Stimulated activated CD4-positive, alpha-beta T cell treated with anti-CD3 and anti-CD28 coated beads, Interleukin-2, amount 100 ng/mL, for 48 hours (primary cell): Measurements from ENCODE around the gene COL19A1.
"Not testable (repeated sequence)": the region's sequence is repeated elsewhere in the genome, so short reads cannot be mapped to it uniquely, and the experiment has no call there.

Source experiments
- DNase-seq, 2 donors: peaks; one replicate each; pipeline ENCODE4 v3.0.0-alpha.2; 2020

The COL19A1 gene

DNA sequence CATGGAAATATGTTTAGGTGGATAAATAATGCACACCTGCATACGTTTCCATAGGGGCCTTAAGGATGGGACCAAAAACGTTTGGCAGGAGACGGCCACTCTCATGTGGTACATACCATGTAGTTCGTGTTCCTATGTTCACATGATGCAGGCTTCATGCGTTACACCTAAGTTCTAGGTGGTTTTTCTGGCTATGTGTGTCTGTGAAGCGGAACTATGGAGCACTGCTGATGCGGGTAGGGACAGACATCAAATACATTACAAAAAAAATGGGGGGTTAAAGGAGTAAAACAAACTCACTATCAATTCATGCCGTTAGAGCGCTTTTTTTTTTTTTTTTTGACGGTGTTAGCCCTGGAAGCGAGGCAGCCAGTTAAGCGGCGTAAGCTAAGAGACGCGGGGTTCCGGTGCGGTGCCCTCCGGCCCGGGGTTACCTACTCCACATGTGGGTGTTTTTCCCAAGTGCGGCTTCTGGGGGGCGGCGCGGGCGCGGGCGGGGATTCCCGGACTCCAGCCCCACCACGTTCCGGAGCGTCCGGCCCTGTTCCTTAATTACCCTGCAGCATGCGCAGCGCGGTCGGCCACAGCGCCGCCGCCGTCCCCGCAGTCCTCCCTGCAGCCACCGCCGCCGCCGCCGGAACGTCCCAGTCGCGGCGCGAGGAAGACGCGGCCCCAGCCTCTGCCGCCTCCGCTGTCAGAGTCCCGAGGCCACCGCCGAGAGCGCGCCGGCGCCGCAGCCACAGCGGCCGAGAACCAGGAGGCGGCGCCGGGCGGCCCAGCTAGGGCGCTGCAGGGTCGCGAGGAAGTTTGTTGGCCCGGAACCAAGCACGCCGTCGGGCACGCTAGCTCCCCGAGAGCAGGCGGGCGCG lies 648 bp downstream of the COL19A1 start:
- peak; percentile 38 to 62 for DNase-seq

DNA sequence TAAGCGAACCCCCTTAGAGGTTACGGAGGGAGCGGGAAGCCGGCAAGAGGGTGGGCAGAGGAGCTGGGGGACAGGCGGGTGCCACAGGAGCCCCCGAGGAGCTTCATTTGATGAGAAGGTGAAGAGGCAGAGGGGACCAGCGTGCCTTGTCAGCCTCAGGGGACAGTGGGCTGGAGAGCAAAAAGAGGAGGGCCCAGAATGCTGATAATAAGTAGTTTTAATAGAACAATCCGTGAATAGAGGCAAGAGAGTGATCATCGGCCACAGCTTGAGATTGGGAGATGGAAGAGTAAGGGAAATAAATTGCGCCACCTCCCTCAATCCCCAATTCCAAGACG lies 1.3 kb downstream of the COL19A1 start:
- no peak for DNase-seq

DNA sequence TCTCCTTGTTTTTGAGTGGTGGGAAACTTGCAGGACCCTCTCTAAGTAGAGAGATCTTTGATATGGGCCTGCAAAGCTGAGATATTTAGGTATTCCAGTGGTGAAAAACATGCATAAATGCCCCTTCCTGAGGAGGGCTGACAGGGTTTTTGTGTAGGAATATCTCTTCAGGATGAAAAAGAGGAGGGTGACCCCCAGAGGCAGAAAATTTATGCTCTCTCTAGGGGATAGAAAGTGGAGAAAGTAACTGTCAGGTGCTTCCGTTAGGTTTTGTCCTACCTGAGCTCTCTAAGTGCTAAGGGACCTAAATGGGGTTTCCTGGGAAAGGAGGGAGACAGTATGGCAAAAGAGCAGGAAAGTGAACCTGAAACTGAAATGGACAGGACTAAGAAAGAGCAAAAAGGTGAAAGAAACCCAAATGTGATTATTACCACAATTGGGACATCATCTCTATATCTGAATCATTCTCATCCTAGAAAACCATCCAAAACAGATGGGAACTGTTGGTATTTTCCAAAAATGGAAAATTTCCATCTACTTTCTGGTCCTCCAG lies 2.0 kb downstream of the COL19A1 start:
- no peak for DNase-seq

DNA sequence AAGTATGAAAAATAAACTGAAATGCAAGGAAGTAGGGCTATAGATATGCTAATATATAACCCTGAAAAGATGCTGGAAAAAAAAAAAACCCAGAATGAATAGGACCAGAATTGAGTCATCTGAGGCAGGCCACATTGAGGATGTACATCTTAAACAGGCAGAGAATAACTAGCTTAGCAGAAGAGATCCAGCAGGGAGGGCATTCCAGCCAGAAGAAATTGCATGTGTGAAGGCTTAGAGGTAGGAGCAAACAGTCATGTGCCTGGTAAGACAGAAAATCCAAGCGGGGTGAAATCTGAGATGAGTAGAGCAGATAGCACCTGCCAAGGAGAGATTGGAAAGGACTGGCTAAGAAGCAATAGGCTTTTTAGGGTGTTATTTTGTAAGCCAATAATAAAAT lies 2.6 kb downstream of the COL19A1 start:
- no peak for DNase-seq

DNA sequence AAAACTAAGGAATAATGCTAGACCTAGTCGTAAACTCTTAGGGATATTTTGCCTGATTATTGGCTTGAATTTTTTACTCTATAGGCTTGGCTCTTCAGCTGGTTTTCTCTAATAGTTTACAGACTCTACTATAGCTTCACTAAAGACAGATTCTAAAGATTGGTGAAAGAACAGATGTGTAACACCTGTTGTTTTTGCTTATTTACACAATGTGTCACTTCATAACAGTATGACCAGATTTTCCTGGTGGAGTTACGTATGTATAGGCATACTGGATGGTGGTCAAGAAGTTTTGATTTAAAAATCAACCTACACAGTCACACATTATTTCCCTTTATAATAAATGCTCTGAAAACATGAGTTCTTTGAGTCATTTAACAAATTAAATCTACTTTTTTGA lies 4.8 kb downstream of the COL19A1 start:
- no peak for DNase-seq

DNA sequence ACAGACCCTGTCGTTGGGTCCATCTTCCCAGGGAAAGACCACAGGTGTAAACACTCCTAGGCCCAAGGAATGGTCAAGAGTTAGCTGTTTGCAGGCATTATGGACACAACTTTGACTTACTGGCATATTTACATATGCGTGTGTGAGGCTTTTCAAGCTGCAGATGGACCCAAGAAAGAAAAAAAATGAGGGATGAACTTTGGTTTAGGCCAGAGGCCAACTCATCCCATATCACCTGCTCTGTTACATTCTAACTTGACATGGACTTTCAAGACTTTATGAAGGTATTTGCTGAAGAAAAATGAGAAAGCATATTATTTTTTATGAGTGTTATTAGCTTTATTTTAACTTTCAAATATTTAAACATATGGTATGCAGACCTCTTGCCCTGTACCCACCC lies 6.9 kb downstream of the COL19A1 start:
- no peak for DNase-seq

DNA sequence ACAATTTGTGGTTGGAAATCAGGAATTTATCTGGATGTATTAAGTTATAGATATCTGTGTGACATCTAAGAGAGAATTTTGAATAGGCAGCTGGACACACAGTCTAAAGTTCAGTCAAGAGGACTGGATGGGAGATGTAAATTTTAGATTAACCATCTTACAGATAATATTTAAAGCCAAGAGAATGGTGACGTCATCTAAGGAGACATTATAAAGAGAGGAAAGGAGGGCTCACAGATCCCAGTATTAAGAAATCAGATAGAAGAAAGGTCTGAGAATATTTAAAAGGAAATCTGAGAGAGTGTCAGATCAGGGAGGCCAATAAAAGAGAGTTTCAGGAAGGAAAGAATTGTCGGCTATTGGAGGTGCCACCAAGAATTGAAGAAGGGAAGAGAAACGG lies 9.4 kb downstream of the COL19A1 start:
- no peak for DNase-seq

DNA sequence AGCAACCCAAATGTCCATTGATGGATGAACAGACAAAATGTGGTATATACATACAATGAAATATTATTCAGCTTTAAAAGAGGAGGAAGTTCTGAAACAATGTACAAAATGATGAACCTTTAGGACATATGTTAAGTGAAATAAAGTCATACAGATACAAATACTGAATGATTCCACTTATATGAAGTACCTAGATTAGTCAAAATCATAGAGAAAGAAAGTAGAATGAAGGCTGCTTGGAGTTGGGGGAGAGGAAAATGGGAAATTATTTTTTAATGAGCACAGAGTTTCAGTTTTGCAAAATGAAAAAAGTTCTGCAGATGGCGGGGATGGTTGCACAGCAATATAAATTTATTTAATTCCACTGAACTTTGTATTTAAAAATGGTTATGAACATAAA lies 12.4 kb downstream of the COL19A1 start:
- no peak for DNase-seq

DNA sequence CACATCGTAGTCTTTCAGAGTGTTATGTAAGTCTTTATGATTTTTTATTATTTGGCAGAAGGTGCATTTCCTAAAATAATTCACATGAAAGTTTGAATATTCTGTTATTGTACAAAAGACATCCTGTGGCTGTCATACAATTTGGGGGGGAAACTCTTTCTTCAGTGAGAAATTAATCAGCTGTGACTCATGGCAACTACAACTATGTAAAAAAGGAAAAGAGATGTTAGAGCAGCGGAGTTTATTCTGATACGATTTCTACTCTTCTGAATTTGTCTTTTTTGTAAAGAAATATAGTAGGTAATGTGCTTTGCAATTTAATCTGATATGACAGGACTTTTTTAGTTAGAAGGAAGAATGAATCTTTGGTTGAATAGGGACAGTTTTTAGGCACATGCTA lies 14.2 kb downstream of the COL19A1 start:
- DNase-seq: no peak

DNA sequence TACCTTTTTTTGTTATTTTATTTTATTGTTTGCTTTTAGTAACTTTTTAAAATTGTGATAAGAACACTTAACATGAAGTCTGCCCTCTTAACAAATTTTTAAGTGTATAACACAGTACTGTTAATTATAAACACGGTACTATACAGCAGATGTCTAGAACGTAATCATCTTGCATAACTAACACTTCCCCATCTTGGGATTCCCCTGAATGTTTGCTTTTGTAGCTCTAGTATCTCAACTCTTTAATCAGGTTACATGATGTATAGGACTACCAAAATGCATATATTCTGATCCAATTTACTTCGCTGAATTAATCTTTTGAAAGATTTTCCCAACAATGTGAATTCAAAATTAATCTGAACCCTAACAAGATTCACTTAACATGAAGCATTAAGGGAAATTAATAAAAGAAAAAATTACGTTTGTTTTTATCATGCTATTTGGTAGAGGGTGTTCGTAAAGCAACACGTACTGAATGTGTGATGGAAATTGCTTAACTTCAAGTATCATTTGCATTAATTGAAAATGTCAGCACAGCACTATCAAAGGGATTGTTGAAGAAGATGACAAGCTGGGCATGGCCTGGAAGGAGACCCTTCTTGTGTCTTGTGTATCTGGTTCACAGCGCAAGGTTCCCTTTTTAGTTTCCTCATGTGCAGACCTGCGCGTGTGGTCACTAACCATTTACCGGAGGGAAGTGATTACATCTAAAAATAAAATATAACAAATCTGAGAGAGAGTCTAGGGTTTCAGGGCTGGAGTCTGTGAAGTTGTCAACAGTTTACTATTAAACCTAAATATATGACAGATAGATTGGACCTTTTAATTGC lies 15.2 kb downstream of the COL19A1 start:
- DNase-seq: no peak

DNA sequence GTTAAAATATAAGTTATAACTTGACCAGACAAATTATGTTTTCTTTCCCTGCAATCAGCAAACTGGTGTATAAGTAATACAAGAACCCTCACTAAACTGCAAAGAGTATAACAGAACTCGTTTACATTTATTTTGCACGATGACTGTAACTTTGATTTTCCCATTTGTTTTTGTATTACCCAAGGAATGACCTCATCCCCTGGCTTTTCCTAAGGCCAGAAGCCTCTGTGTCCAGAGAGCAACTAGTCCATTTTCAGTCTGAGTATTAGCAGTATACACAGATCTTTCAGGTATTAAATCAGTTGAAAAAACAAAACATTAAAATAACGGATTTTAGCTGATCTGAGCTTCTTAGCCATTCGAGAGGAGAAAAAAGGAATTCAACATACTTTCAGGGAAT lies 17.2 kb downstream of the COL19A1 start:
- no peak for DNase-seq

DNA sequence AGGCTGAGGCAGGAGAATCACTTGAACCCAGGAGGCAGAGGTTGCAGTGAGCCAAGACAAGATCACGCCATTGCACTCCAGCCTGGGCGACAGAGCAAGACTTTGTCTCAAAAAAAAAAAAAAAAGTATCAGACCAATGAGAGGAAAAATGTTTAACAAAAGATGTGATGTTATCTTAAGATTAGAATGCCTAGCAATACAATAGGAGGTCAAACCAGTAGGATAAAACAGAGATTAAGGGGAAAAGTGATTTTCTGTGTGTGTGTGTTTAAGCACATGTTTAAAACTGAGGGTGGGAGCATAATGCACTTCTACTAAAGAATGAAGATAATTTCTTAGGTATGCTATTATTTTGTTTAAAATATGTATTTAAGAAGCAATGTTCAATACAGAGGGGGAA lies 17.9 kb downstream of the COL19A1 start:
- no peak for DNase-seq

DNA sequence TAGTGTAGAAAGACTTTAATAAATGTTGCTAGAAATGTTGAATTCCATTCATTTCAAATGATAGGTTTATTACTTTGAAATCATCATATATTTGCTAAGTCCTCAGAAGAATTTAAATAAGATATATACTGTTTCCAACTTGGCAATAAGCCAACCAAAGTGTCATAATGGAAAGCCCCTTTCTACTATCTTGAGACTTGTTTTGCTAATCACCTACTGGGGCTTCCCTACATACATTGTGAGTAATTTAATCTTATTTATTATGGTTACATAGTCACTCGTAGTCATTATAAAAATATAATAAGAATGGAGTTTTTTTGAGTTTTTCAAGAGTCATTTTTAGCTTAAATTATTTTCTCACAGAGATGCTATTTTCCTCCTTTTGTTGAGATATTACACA lies 20.7 kb downstream of the COL19A1 start:
- no peak for DNase-seq

DNA sequence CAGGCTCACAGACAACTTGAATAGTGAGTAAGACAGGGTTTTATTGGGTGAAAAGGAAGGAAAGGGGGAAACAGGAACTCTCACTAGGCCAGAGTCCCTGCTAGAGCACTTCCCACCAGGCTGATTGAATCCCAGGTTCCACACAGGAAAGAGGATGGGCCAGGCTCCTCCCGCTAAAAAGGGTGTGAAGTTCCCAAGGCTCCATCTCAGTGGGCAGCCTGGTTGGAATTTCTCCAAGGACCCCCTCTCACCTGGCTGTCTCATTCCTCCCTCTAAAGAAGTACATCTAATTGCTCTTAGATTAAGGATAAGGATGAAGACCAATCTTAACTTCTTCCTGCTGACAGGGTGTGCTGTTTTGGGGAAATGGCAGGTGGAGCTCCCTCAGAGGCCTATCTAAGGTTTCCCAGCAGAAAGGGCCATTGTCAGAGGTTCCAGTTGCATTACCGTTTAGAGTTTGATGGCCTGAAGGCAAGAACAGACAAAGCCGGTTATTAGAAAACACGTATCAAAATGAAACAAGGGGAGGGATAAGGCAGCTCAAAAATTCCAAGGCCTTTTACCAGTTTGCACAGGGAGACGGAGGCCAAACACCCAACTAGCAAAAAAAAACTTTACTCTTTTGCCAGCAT lies 21.5 kb downstream of the COL19A1 start:
- DNase-seq: no peak

DNA sequence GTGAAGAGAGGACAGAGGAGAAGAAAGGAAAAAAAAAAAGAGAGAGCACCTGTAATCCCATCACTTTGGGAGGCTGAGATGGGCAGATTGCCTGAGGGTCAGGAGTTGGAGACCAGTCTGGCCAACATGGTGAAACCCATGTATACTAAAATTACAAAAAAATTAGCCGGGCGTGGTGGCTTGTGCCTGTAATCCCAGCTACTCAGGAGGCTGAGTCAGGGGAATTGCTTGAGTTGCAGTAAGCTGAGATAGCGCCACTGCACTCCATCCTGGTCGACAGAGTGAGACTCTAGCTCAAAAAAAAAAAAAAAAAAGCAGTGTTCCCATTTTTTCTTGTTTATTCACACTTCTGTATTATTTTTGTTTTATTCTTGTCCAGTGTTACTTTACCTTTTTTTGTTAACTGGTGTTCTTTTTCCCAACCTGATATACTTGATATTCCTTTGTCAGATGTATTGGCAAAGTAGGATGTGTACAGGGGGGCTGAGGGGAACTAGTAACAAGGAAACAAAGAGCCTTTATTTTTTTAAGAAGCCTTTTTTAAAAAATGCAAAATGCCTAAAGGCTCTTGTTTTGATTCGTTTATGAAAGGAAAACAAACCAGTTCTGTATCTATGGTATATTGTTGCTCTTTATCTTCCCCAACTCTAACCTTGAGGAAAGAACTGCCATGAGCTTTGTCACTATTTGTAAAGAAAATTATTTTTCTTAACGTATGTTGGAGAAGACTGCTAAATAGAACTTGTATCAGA lies 22.3 kb downstream of the COL19A1 start:
- DNase-seq: no peak

DNA sequence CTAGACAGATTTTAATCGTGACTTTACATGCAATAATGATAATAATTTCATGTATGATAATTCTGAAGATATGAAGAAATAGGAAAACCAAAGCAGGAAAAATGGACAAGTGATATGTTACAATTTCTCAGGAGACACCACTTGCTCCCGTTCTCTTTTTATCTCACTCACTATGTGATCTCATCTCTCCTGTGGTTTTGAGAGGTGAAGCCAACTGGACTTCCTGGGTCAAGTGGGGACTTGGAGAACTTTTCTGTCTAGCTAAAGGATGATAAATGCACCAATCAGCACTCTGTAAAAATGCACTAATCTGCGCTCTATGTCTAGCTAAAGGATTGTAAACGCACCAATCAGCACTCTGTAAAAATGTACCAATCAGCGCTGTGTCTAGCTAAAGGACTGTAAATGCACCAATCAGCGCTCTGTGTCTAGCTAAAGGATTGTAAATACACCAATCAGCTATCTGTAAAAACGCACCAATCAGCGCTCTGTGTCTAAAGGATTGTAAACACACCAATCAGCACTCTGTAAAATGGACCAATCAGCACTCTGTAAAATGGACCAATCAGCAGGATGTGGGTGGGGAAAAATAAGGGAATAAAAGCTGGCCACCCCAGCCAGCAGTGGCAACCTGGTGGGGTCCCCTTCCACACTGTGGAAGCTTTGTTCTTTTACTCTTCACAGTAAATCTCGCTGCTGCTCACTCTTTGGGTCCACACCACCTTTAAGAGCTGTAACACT lies 23.0 kb downstream of the COL19A1 start:
- DNase-seq: not testable (repeated sequence)

DNA sequence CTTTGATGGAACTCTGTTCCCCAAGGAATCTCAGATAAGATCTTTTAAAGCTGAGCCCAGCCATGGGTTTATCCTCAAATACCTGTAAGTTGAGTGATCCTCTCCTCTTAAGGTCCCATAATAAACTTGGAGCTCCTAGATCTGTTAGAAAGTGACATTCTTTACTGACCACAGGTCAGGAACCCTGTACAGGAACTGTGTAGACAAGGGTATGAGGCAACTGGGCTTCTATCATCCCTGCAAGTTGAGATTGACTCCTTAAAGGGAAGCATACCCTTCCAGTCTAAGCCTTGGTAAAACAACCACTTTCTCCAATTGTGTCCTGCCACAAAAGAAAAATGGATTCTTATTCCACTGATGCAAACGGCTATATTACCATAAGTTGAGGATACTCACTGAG lies 26.2 kb downstream of the COL19A1 start:
- DNase-seq: not testable (repeated sequence)

DNA sequence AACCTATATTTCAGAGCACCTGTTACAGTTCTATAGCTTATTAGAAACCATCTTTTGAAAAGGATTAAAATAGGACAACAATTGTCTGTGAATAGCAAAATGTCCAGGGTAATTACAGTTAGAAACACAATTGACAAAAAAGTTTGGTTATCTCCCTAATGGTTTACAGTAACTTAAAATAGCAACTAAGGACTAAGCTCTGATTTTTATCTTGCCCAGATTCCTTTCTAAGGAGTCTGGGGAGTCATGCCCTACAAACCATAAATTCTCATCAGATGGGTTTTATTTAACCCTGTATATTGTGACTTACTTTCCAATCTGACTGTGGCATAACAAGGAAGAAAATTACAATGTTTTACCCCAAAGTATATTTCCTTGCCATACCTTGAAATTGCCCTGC lies 26.9 kb downstream of the COL19A1 start:
- DNase-seq: not testable (repeated sequence)

DNA sequence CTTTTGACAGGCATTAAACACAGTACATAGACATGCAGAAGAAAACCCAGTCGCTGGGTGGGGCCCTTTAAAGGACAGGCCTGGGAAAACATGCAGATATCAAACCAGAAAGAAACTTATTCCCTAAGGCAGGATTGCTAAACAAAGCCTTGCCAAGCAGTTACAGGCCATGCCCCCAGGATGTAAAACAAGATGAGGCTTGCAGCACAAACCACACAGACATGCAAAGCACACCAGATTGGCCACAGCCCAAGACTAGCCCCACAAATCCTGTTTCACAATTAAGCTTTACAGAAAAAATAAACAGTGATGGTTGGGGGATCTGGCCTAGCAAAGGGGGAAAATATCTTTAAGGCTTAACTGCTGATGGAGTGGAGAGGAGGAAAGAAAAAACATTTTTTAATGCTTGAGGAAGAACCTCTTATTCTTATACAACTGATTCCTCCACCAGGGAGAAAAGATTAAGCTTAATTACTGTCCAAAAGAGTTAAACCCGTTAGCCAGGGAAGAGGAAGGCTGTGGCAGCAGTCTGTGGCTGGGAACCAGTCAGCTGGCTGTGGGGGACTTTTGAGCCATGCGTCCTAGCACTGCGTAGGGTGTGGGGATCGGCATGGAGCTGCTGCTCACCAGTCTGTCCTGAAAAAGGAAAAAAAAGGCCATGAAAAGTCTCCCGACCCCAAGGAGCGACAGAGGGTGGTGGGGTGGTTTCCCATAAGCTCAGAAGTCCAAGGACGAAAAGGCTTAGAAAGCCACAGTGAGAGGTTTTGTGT lies 28.4 kb downstream of the COL19A1 start:
- no peak for DNase-seq

DNA sequence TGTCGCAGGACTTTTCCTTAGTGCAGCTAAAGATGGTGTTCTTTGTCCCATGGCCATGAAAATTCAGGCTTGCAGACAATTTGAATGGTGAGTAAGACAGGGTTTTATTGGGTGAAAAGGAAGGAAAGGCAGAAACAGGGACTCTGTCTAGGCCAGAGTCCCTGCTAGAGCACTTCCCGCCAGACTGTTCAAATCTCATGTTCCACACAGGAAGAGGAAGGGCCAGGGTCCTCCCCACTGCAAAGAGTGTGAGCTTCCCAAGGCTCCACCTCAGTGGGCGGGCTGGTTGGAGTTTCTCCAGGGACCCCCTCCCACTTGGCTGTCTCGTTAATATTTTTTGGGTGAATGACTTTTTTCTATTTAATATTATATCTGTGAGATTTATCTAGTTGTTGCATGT lies 29.0 kb downstream of the COL19A1 start:
- no peak for DNase-seq

DNA sequence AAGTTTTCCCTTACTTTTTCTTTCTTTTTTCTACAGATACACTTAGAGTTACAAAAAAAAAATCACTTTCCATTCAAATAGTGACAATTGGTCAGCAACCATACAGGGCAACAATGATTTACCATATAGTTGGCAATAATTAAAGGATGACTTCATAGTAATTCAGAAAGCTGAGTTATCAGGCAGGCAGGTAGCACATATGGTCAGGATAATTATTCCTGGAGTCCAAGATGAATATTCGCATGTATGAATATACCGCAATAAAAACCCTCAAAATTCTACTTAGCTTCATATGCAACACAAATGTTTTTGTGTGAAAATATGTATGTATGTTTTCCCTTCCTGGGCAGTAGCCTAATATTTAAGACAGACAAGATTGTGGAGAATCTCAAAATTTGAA lies 34.5 kb downstream of the COL19A1 start:
- no peak for DNase-seq
